ENCODE data around the gene XYLT1.
"Not testable (repeated sequence)": the region's sequence is repeated elsewhere in the genome, so short reads cannot be mapped to it uniquely, and the experiment has no call there.

XYLT1 gene

DNA sequence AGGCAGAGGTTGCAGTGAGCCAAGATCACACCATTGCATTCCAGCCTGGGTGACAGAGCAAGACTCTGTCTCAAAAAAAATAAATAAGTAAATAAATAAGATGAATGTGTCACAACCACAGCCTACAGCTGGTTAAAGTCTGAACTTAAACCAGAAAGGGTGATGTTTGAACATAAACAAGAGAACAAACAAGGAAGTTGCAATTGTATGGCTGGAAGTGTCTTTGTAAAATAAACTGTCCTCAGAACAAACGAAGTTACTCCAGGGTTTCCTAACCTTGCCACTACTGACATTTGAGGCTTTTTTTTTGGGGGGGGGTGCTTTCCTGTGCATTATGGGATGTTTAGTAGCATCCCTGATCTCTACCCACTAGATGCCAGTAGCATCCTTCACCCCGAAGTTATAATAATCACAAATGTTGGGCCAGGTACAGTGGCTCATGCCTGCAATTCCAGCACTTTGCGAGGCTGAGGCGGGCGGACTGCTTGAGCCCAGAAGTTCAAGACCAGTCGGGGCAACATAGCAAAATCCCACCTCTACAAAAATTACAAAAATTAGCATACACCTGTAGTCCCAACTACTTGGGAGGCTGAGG lies 119.2 kb downstream of the XYLT1 start:
- no peak for DNase-seq

DNA sequence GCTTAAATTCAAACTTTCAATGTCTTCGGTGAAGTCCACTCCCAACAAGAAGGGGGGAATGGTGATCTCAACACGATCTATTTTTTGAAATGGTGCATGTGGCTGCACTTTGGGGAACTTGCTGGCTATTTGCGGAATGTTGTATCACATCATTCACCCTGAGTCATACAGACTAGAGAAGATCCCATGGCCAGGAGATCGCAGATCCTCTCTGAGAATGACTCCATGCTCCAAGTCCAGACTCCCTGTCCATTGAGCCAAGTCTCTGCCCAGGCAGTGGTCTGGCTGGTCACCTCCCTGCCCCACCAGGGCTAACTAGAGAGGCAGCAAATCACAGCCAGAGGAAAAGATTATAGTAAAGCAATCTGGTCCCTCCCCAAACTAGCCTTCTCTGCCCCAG lies 120.6 kb downstream of the XYLT1 start:
- DNase-seq: no peak

DNA sequence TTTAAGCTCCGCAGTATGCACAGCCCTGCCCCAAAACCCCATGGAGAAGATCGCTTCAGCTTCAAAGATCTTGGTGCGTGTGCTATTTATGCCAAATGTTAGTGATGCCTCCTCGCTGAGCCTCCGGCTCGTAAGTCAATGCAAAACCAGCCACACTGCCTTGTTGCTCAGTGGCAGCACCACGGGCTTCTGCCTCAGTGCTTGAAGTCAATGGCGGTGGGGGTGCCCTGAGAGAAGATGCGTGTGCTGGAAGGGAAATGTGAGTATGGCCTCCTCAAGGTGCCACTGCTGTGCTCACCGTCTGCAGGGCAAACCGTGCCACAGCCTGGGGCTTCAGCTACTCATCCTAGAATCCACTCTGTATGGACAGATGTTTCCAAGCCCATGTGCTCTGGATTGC lies 121.9 kb downstream of the XYLT1 start:
- no peak for DNase-seq

DNA sequence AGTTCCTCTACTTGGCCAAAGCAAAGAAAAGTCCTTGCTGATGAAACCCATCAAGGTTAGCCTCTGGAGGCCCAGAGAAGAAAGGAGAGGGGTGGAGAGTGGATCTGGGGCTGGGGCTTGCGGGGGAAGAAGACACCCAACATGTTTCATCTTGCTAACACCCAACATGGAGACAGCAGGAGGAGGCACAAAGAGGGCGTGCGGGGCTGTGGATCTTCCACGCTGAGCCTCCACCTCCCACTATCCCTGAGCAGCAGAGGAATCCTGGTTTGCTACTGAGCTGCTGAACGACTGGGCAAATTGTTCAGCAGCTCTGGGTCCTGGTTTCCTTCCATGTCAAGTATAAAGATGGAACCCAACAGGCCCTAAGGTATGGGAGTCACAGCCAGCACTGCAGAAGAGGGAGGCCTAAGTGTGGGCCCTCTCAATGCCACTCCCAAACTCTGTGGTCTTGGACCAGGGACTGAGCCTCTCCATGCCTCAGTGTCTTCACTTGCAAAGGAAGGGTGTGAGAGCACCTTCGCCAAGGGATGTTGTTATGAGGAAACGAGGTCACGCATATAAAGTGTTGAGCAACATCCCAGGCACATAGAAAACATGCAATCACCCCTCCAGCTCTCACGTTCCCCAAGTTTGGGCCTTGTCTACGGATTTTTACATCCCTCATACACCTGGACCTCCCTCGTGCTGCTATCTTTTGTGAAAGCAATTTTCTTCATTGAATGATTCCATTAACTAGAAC lies 122.5 kb downstream of the XYLT1 start:
- no peak for DNase-seq

DNA sequence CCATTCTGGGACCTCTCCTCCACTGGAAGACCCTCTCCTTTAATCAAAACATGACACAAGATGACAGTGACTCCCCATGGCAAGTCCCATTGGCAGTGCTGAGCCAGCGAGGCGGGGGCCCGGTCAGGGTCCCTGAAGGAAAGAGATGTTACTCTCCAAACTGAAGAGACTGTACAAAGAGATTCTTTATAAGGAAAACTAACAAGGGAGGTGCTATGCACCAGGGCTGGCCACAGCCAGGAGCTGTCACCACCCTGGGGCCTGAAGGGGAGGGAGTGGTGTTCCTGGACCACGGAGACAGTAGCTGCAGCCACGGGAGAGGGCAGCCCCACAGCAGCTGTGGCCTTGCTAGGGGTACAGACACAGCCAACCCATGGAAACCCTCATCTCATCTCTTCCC lies 123.1 kb downstream of the XYLT1 start:
- DNase-seq: no peak

DNA sequence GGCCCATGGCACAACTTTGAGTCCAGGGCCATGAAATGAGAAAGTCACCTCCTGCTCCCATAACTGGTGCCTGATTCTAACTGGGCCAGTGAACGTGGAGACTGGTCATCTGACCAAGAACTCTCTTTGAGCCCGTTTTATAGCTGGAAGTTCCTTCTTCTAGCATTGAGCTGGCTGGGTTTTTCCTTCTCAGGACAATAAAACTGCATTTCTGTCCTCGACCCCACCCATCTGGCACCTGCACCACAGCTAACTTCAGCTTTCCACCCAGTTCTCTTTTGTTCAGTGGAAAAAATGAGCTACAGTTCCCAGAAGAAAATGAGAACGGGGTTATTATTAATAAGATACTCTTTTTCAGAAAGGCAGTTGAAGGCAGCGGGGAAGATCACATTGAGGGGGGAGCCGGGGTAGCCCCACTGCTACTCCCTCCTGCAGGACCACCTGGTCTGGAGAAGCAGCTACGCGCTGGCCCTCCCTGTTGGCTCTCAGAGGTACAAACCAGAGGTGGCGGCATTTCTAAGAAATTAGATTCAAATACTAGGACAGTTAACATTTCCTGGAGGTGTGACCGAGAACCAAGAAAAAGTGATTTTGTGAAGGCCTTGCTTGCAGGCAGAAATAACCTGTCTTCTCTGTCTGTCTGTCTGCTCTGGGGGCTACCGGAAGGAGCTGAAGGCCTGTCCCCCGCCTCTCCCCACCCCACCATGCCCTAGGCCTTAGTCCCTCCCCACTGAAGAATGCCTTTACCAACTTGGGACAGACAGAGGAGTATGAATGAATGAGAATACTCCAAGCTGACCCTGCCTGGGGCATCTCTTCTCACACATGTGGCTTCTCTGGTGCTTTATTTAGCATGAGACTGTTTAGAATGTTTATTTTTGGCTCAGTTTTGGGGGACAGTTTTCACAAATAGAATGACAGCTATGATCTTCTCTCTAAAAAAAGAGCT lies 123.9 kb downstream of the XYLT1 start:
- DNase-seq: no peak

DNA sequence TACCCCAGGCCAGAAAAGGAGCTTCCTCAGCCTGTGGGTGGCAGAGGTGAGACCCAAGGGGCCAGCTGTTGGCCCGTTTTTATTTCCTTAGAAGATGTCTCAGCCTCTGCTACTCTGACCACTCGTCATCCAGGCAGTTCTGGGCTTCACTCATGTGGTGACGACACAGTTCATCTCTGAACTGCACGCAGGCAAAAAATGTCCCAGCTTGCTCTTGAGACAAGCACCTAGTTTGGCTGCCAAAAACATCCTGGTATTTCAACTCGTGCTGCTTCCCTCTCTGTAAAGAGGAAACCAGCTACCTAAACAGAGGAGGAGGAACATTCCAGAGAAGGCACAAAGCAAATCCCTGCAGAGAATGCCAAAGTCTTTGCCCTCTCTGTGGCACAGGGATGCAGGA lies 125.7 kb downstream of the XYLT1 start:
- DNase-seq: no peak

DNA sequence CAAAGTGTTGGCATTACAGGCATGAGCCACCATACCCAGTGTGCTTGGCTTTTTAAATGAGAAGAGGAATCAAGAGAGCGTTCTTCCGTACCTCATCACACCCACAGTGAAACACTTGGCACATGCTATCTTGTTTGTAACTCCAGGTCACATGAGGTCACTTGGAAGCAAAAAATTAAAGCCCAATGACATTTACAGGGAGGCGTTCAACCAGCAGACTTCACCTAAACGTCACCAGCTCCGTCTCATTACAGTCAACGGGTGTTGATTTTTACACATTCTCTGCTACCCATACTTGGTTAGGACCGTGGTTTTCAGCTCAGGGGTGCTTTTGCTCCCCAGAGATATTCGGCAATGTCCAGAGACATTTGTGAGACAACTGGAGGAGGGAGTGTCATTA lies 127.0 kb downstream of the XYLT1 start:
- DNase-seq: no peak

DNA sequence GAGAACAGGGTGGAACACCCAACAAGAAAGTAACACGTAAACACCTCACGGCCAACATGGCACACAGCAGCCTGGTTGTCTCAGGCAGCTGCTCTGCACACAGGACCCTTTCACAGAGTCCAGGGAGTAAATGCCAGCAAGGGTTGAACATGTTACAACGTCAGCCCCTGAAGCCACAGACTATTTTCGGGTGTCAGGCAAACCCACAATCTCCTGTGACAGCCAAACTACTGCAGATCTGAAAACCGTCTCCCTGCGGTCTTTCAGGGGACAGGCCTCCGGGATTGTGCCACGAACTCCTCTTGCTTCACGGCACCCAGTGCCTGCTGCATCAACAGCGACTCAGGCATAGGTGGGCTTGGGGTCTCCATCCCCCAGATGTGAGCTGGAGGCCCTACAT lies 127.7 kb downstream of the XYLT1 start:
- no peak for DNase-seq

DNA sequence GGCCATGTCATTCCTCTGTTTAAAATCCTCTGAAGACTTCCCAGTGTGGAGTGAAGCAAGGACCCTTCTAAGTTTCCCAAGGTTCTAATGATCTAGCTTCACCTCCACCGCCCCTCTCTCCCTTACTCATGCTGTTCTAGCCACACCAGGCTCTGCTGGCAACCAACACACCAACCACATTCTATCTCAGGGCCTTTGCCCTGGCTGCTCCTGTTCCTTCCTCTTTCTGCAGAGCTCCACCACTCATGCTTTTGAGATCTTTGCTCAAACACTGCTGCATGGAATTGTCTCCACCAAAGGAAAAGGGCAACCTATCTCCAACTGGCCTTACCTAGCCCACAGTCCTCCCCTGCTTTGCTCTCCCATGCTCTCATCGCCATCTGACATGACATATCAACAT lies 128.7 kb downstream of the XYLT1 start:
- no peak for DNase-seq

DNA sequence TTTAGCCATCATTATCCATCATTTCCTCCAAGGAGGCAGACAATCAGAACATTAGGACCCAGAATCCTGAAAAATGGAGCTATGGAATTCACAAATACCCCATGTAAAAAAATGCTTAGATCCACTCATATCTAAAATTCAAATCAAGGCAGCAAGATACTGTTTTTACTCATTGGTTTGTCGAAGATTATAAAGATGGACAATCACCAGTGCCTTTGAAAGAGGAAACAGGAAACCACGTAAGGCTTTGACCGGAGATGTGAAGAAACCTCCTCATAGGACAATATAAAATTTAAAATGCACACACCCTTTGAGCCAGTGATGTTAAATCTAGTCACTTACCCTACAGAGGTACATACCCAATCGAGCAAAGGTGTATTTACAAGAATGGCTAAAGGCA lies 130.0 kb downstream of the XYLT1 start:
- DNase-seq: no peak

DNA sequence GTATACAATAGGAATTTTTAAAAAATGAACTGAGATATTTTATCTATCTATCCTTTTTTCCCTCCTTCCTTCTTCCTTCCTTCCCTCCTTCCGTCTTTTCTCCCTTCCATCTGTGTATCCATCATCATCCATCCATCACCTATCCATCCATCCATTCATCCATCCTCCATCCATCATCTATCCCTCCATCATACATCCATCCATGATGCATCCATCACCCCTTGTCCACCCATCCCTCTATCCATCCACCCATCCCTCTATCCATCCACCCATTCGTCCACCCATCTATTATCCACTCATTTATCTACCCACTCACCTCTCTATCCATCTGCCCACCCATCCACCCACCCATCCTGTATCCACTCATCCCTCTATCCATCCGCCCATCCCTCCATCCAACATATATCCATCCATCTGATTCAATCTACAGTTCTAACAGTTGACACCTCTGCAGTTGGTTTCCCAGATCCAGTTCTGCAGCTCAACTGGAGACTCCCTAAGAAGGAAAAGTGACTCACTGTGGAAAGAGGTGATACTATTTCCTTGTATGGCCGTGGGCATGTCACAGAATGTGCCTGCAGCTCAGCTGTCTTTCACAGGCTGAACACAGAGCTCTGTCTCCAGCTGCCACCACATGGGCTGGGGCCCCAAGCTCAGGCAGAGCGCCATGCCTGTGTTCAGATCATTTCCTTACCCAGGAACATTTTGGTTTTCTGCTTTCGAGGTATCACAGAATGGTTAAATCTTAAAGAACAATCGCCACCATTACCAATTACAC lies 130.8 kb downstream of the XYLT1 start:
- no peak for DNase-seq

DNA sequence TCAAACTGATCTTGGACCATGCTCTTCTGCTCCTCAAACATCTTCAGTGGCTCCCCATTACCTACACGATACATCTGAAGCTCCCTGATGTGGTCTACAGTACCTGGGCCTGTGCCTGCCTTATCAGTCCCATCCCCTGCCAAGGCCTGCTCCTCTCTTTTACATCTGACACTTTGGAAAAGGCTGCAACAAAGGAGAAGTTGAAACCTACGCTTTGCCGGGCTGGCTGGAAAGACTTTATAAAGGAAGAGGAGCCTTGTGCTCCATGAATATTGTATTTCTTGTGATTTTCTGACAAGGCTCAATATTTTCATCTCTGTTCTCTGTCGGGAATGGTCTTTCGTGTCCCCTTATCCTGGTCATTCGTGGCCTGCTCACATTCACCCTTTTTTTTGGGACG lies 132.5 kb downstream of the XYLT1 start:
- DNase-seq: no peak

DNA sequence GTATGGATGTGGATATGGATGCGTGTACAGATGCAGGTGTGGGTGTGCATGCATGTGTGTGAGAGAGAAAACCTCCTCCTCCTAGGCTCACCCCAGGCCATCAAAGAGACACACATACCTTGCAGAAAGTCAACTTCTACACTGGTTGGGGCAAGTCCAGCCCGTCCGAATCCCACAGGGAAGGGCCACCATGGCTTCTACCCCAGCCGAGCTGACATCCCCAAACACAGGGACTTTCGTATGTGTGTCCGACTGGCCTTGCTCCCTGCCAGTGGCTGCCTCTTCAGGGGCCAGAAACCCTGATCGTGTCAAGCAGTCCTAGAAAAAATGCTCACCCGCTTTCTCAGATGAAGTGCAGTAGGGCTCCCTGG lies 134.2 kb downstream of the XYLT1 start:
- DNase-seq: no peak

DNA sequence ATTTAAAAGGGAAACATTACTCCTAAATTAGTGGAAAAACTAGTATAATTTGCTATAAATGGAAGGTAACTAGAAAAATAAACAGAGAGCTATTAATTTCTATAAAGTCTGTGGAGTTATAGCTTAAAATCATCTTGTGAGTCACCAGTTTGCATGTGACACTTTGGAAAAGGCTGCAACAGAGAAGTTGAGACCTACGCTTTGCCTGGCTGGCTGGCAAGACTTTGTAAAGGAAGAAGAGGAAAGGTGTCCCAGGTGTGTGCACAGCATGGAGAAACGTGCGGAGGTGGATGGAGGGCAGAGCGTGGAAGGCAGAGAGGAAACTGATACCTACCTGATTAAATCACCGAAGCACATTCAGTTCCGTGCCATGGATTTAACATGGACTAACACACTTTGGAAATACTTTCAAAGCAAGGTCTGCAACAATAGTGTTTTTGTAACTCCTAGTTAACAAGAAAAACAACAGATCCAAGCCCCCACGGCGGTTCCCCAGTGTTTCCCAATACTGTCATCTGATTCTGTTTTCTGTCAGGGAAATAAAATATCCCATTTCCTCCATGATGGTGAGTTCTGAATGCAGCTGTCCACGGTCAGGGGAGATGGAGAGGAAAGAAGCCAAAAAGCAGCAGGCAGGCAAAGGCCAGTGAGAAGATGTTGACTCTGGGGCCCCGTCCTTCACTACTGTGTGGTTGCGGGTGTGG lies 134.8 kb downstream of the XYLT1 start:
- no peak for DNase-seq

DNA sequence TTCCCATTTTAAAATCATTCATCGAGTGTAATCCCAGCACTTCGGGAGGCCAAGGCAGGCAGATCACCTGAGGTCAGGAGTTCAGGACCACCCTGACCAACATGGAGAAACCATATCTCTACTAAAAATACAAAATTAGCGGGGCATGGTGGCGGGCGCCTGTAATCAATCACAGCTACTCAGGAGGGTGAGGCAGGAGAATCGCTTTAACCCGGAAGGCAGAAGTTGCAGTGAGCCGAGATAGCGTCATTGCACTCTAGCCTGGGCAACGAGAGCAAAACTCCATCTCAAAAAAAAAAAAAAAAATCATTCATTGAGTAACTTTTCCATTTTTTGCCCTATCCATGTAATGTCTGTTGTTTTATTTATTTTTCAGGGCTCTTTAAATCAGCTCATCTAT lies 135.4 kb downstream of the XYLT1 start:
- DNase-seq: not testable (repeated sequence)

DNA sequence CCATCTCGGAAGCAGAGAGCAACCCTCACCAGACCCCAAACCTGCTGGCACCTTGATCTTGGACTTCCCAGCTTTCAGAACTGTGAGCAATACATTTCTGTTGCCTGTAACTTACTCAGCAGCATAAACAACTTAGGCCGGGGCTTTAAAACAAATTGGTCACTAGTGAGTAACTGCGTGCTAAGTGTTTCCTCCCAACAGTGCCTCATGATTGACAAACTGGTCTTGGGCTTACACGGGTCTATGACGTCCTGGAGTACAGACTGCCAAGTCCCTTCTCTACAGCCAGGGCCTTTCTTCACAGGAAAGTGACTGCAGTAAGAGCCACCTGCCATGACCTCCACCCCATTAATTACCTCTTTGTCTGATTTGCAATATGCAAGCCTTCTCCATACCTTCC lies 136.7 kb downstream of the XYLT1 start:
- DNase-seq: no peak

DNA sequence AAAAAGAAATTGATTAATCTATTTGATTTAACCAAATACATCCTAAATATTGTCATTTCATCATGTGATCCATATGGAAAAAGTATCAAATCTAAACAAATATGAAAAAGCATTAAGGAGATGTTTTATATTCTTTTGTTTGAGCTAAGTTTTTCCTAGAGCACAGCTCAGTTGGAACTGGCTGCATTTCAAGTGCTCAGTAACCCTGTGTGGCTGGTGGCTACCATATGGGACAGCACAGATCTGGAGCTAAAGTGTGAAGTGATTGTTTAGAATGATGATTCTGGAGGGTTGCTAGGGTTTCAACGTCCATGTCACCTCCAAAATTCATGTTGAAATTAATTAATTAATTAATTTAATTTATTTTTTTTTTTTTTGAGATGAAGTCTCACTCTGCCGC lies 137.5 kb downstream of the XYLT1 start:
- no peak for DNase-seq

DNA sequence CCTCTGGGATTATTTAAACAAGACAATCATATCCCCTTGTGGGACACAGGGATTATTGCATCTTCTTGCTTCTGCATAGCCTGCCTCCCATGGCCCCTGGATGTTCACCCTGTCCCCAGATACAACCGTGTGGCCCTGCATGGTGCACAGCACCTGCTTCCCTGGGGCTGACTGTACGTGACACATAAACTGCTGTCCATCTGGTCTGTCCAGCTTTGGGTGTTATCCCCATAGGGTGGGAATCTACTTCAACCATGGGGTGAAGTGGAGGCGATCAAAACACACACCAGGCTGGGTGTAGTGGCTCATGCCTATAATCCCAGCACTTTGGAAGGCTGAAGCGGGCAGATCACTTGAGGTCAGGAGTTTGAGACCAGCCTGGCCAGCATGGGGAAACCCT lies 138.8 kb downstream of the XYLT1 start:
- no peak for DNase-seq

DNA sequence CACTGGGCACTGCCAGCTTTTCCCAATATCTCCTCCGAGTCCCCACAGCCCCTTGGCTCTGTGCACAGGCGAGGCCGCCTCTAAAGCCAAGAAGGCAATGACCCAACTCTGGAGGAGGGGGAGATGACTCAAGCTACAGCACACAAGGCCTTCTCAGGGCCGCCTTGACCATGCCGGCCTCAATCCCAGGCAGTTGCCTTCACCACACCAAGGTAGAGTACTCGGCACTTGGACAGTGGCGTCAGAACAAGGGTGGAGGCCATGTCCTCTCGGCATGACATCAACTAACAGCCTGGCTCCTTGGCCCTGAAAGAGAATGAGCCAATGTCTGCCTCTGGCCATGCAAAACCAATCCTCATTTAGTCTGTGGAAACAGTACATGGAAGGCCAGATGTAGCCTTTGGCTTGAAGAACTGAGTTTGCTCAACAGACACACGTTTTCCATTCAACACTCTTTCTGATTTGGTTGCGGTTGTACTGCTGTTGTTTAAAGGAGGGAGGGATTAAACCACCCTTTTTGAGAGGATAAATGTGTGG lies 139.6 kb downstream of the XYLT1 start:
- DNase-seq: no peak

DNA sequence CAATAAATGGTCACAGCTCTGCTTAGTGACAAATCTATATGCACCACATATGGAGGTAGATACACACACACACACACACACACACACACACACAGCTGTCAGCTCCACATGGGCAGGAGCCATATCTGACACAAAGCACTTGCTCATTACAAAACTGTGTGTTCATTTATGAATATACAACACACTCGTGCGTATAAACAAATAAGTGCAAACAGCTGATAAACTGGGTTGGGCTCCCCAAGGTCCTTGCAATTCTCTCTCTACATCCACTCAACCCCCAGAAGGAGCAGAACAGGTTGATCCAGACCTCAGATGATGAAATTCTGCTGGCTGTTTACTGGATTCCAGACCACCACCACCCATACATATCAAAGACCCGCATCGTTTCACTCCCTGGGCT lies 140.7 kb downstream of the XYLT1 start:
- DNase-seq: no peak

DNA sequence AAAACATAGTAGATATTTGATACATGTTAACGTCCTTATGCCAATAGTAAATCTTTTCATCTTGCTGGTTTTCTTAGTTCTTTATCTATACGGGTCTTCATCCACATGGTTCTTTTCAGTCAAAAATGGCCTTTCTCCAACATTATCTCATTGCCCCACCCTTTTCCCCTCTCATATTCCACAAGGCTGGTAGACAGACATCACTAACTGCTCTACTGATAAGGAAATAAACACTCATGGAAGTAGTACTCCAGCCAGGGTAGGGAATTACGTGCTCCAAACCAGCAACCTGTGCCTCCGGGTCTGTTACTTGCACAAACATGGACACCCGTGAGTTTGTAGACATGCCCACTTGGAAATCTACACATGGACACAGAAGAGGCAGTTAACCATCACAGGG lies 141.4 kb downstream of the XYLT1 start:
- no peak for DNase-seq
